ENCODE results near the gene PCDH9.

- TF ChIP-seq POLR2AphosphoS5 (IDR thresholded peaks at IDR 0.05): no peak
- TF ChIP-seq, protein P1, sequence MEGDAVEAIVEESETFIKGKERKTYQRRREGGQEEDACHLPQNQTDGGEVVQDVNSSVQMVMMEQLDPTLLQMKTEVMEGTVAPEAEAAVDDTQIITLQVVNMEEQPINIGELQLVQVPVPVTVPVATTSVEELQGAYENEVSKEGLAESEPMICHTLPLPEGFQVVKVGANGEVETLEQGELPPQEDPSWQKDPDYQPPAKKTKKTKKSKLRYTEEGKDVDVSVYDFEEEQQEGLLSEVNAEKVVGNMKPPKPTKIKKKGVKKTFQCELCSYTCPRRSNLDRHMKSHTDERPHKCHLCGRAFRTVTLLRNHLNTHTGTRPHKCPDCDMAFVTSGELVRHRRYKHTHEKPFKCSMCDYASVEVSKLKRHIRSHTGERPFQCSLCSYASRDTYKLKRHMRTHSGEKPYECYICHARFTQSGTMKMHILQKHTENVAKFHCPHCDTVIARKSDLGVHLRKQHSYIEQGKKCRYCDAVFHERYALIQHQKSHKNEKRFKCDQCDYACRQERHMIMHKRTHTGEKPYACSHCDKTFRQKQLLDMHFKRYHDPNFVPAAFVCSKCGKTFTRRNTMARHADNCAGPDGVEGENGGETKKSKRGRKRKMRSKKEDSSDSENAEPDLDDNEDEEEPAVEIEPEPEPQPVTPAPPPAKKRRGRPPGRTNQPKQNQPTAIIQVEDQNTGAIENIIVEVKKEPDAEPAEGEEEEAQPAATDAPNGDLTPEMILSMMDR (IDR thresholded peaks at IDR 0.05): no peak
- TF ChIP-seq EP300 (IDR thresholded peaks at IDR 0.05; ENCODE audit: low read depth): no peak
- TF ChIP-seq POLR2A (IDR thresholded peaks at IDR 0.05): no peak
Observed at GRCh38 chr13:66509175-66509574, 721.0 kb downstream of the PCDH9 start.
